Heart left ventricle (tissue), 13 donors: Measurements from ENCODE around the gene DZIP1L.

Source experiments
- CTCF ChIP-seq, 12 donors: fragments of 200-600 bp; sonication (generic) in 4 of 12; IDR thresholded peaks; one replicate each; pipeline versions ENCODE4 v1.5.0 to v1.8.0; 2018 to 2022; ENCODE audit warnings: antibody characterized with exemption in 12 of 12, mild to moderate bottlenecking in 5 of 12
- POLR2A ChIP-seq, 2 donors: fragments of 450-650 bp; IDR thresholded peaks; one replicate each; pipeline ENCODE4 v1.6.1; 2017; ENCODE audit warnings: antibody characterized with exemption in 2 of 2, mild to moderate bottlenecking in 2 of 2, moderate library complexity in 2 of 2
- donor health status: ischemic (EF 13 %, LVEDD 7.1; RV severe dilation, severe dysfunction).
- donor health status: DM: no; HTN: yes; CAD: no.
- donor health status: DM: no; HTN: no; CAD: no.
- donor health status: ischemic (EF 25% LVEDD 6.9; RV normal size, moderate dysfunction).
- donor health status: ischemic (EF 25% LVEDD 5.7; RV mildly dilated, moderate dysfunction).
- donor health status: ischemic (EF 35%, LVEDD 5.7; RV mildly dilated, moderate dysfunction).
- donor health status: nonischemic (EF 11% LVEDD 7.7; RV severe dilation, severe dysfunction).
- donor health status: DM: yes; HTN: yes; CAD: no.
- donor health status: PGD.
- donor health status: ischemic (EF 29% LVEDD 5.4; RV normal size, mild dysfunction).
- donor health status: nonischemic (EF 23%, LVEDD 6.1; RV moderate dilation, normal function).

DNA sequence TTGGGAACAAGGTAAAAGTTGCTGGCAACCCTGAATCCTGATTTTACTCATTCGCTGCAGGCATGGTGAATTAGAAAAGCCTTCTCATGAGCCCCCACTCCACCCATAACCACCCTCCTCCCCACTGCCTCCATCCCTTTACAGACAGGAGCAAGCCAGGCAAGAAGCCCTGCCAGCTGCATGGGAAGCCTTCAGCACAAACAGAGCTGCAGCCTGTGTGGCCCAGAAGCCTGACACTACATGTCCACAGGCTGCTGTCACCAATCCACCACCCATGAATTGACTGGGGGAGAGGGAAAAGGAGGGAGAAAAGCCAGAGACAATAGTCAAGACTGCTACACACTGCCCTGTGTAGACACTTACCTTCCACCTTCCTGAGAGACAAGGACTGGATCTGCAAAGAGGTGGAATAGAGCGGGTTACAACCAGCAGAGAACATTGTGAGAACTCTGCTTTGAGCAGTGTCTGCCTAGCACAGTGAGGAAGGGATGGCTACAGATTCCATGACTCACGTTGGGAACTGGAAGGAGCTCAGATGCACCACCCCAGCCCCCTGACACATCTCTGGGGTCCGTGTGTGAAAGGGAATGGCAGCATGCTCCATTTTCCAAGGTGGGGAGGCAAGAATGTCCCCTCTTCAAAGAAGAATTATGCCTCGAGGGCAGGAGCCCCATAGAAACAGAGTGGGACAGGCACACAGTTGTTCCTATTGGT, 33.9 kb downstream of the DZIP1L start:
- TF ChIP-seq CTCF (IDR thresholded peaks at IDR 0.05) (no peak), POLR2A (IDR thresholded peaks at IDR 0.05) (no peak)
